ENCODE results near the gene RASAL1.
A peak's percentile ranks its signal among the peaks of the same experiment; 100 is the strongest.

The RASAL1 gene

GRCh38 chr12:113070117-113070906, 65.2 kb downstream of the RASAL1 start:
- H3K4me3 Mint-ChIP-seq: no peak overlapping the region
- no peak for DNase-seq
- H3K4me1 Mint-ChIP-seq: peaks cover 24% of the 10 kb centered on the region

GRCh38 chr12:113069751-113070116, 65.8 kb downstream of the RASAL1 start:
- Mint-ChIP-seq H3K27ac (no peak overlapping the region), H3K36me3 (ENCODE audit: low read depth) (no peaks in the 10 kb centered on the region), H3K9me3 (no peaks in the 10 kb centered on the region), H3K4me3 (no peak overlapping the region), H3K27me3 (ENCODE audit: low read depth, poor library complexity) (peaks cover 59% of the 10 kb centered on the region), H3K4me1 (peaks cover 24% of the 10 kb centered on the region)
- DNase-seq: no peak
- no peak for TF ChIP-seq CTCF (IDR thresholded peaks at IDR 0.05)

More at GRCh38 chr12:113070117-113070906, 65.2 kb downstream of the RASAL1 start:
- no peaks in the 10 kb centered on the region for H3K36me3 Mint-ChIP-seq (ENCODE audit: low read depth)
- H3K9me3 Mint-ChIP-seq: no peaks in the 10 kb centered on the region
- no peak for TF ChIP-seq CTCF (IDR thresholded peaks at IDR 0.05)
- H3K27me3 Mint-ChIP-seq (ENCODE audit: low read depth, poor library complexity): peaks cover 61% of the 10 kb centered on the region
- no peak overlapping the region for H3K27ac Mint-ChIP-seq

- TF ChIP-seq CTCF (IDR thresholded peaks at IDR 0.05): no peak
- no peaks in the 10 kb centered on the region for H3K36me3 Mint-ChIP-seq (ENCODE audit: low read depth)
- peaks cover 23% of the 10 kb centered on the region for H3K4me1 Mint-ChIP-seq
- no peak for DNase-seq
- peak overlapping the region; percentile 66 for H3K27ac Mint-ChIP-seq
- H3K4me3 Mint-ChIP-seq: no peak overlapping the region
- H3K9me3 Mint-ChIP-seq: no peaks in the 10 kb centered on the region
- H3K27me3 Mint-ChIP-seq (ENCODE audit: low read depth, poor library complexity): peaks cover 57% of the 10 kb centered on the region
Measured at GRCh38 chr12:113069149-113069548, 66.4 kb downstream of the RASAL1 start.

- no peak for TF ChIP-seq CTCF (IDR thresholded peaks at IDR 0.05)
- H3K27ac Mint-ChIP-seq: no peak overlapping the region
- H3K27me3 Mint-ChIP-seq (ENCODE audit: low read depth, poor library complexity): peaks cover 49% of the 10 kb centered on the region
- H3K4me1 Mint-ChIP-seq: peaks cover 22% of the 10 kb centered on the region
- H3K36me3 Mint-ChIP-seq (ENCODE audit: low read depth): no peaks in the 10 kb centered on the region
- no peak for DNase-seq
- no peaks in the 10 kb centered on the region for H3K9me3 Mint-ChIP-seq
- H3K4me3 Mint-ChIP-seq: no peak overlapping the region
Measured at GRCh38 chr12:113067987-113068935, 67.3 kb downstream of the RASAL1 start.

- no peak for TF ChIP-seq CTCF (IDR thresholded peaks at IDR 0.05)
- H3K27me3 Mint-ChIP-seq (ENCODE audit: low read depth, poor library complexity): peaks cover 52% of the 10 kb centered on the region
- H3K36me3 Mint-ChIP-seq (ENCODE audit: low read depth): no peaks in the 10 kb centered on the region
- no peak overlapping the region for H3K27ac Mint-ChIP-seq
- no peaks in the 10 kb centered on the region for H3K9me3 Mint-ChIP-seq
- no peak for DNase-seq
- H3K4me3 Mint-ChIP-seq: no peak overlapping the region
- H3K4me1 Mint-ChIP-seq: peaks cover 31% of the 10 kb centered on the region
Measured at GRCh38 chr12:113066813-113067400, 68.7 kb downstream of the RASAL1 start.
